Stomach (tissue), 9 donors: ENCODE results near the gene HGD. TPM values are rescaled to one million over a fixed set of nuclear protein-coding genes. Genes with fewer than 3 reads are reported as not detected.

Source experiments
- DNase-seq, 2 donors: peaks; one replicate each; pipeline versions ENCODE4 v3.0.0 to v3.0.0-alpha.2; 2013 to 2019
- H3K27ac ChIP-seq, 5 donors: fragments of 200-600 bp in 4 of 5; sonication (generic) in 4 of 5; one replicate each; pipeline ENCODE4 v1.5.1; 2013 to 2019; ENCODE audit warnings: mild to moderate bottlenecking in 1 of 5, moderate library complexity in 1 of 5
- H3K27me3 ChIP-seq, 3 donors: fragments of 200-600 bp; sonication (generic); one replicate each; pipeline ENCODE4 v1.5.1; 2017 to 2019; ENCODE audit warnings: mixed run types in 1 of 3
- H3K36me3 ChIP-seq, 4 donors: fragments of 200-600 bp; sonication (generic); 1 replicate in 3 of 4; 2 replicates in 1 of 4; pipeline ENCODE4 v1.5.1; 2016 to 2019
- H3K4me1 ChIP-seq, 4 donors: fragments of 200-600 bp; sonication (generic); one replicate each; pipeline ENCODE4 v1.5.1; 2016 to 2019
- H3K4me3 ChIP-seq, 4 donors: fragments of 200-600 bp; sonication (generic) in 3 of 4; one replicate each; pipeline ENCODE4 v1.5.1; 2016 to 2019; ENCODE audit warnings: mild to moderate bottlenecking in 1 of 4
- H3K9me3 ChIP-seq, 4 donors: fragments of 200-600 bp; sonication (generic); one replicate each; pipeline ENCODE4 v1.5.1; 2016 to 2019
- EP300 ChIP-seq: sonication (generic); formaldehyde crosslinking; IDR thresholded peaks from one replicate; pipeline ENCODE4 v1.6.1; 2017; ENCODE audit warnings: antibody characterized with exemption
- POLR2A ChIP-seq, 4 donors: fragments of 450-650 bp; IDR thresholded peaks; one replicate each; pipeline ENCODE4 v1.6.1; 2016; ENCODE audit warnings: antibody characterized with exemption in 4 of 4, control low read depth in 2 of 4, mild to moderate bottlenecking in 1 of 4, moderate library complexity in 1 of 4
- POLR2AphosphoS5 ChIP-seq, 3 donors: sonication (generic); formaldehyde crosslinking; IDR thresholded peaks; one replicate each; pipeline ENCODE4 v1.6.1; 2016; ENCODE audit warnings: antibody characterized with exemption in 3 of 3
- WGBS, 5 donors: extraction: QIAGEN DNeasy Blood & Tissue Kit in 3 of 5; methylation state at CpG; one replicate each; pipeline versions ENCODE4 v1.1.5 to v1.1.7; 2013 to 2018; 5-methylcytosine and 5-hydroxymethylcytosine counted together
- intact Hi-C: fragments of 100-400 bp; cut with DNase I; formaldehyde crosslinking; loops from one replicate; pipeline ENCODE4 v1.15.1; 2023; ENCODE audit warnings: low total_unique reads
- polyA plus RNA-seq, 3 donors: library from polyadenylated mRNA; stranded (reverse); fragments of 200-250 nt; gene quantifications; one replicate each; pipeline ENCODE4 v1.2.3, GENCODE V29; 2013
- total RNA-seq, 5 donors: library from RNA; depleted of rRNA; stranded (reverse); fragments of >200 nt; gene quantifications; one replicate each; pipeline versions ENCODE4 v1.1.0 to v1.2.3, GENCODE V29; 2014 to 2016
- TF ChIP-seq, protein P1 (sequence below), 7 experiments: fragments of 450-650 bp in 4 of 7; fragments of 200-600 bp in 3 of 7; sonication (generic) in 3 of 7; IDR thresholded peaks; one replicate each; pipeline ENCODE4 v1.5.1; 2016 to 2019; ENCODE audit warnings: antibody characterized with exemption in 7 of 7, control low read depth in 2 of 7, mild to moderate bottlenecking in 1 of 7
- donor health status: healthy with polysubstance abuse.
- donor health status: Bipolar disorder and iron deficiency.
- donor health status: healthy.

The HGD gene
- total and polyA plus RNA-seq, 8 donors = 6.3 to 66.5 (median 16.2) TPM

DNA sequence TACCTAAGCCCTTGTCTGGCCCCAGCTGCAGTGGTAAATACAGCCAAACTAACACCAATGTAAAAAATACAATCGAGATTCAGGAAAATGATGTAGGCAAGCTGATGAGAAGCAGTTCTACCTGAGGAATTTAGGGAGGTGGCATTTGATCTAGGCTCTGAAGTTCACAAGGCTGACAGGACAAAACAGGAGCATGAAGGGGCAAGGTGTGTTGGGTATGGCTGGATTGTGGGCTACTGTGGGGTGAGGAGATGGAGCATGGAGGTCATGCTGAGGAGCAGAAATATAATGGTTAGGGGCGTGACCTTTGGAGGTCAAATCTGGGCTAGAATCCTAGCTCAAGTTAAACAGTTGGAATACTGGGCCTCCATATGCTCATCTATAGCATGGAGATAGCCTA is 79.4 kb downstream of the HGD start:
- Histone ChIP-seq H3K27me3 (no peaks in the 10 kb centered on the region), H3K27ac (no peak overlapping the region), H3K36me3 (peaks cover 7 to 56% (median 46%) of the 10 kb centered on the region in 4 donors), H3K4me3 (no peak overlapping the region), H3K9me3 (no peaks in the 10 kb centered on the region), H3K4me1 (peaks cover 14 to 39% (median 26%) of the 10 kb centered on the region in 4 donors)
- 86 to 97% (median 90%) methylated on average over 2 of the region's 2 CpGs for WGBS, 5 donors
- intact Hi-C loops = no loop called here
- no peak for DNase-seq
- no peak for TF ChIP-seq EP300
- TF ChIP-seq, protein P1, sequence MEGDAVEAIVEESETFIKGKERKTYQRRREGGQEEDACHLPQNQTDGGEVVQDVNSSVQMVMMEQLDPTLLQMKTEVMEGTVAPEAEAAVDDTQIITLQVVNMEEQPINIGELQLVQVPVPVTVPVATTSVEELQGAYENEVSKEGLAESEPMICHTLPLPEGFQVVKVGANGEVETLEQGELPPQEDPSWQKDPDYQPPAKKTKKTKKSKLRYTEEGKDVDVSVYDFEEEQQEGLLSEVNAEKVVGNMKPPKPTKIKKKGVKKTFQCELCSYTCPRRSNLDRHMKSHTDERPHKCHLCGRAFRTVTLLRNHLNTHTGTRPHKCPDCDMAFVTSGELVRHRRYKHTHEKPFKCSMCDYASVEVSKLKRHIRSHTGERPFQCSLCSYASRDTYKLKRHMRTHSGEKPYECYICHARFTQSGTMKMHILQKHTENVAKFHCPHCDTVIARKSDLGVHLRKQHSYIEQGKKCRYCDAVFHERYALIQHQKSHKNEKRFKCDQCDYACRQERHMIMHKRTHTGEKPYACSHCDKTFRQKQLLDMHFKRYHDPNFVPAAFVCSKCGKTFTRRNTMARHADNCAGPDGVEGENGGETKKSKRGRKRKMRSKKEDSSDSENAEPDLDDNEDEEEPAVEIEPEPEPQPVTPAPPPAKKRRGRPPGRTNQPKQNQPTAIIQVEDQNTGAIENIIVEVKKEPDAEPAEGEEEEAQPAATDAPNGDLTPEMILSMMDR (IDR thresholded peaks at IDR 0.05) = no peak
- TF ChIP-seq POLR2AphosphoS5 (IDR thresholded peaks at IDR 0.05) = no peak
- TF ChIP-seq POLR2A (IDR thresholded peaks at IDR 0.05) = no peak

DNA sequence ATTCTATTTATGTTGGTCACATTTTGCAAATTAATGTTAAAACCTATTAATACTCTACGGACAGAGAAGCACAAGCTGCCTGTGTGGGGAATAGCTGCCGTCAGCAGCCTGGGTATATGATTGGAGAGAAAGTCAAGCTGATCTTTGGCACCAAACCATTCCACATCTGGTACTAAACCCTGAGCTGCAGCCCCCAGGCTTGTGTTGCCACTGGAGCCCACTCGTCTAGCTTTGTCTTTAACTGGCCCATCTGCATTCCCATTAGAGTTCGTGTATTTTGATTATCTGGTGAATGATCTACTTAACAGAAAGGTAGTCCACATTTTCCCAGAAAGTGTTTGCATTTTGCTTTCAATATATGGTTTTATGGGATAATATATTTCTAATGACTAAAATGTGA is 80.5 kb downstream of the HGD start:
- Histone ChIP-seq H3K27ac (peak overlapping the region in 1 of 5 donors; percentile 0), H3K27me3 (no peaks in the 10 kb centered on the region), H3K36me3 (peaks cover 7 to 56% (median 46%) of the 10 kb centered on the region in 4 donors), H3K4me1 (peaks cover 22 to 47% (median 34%) of the 10 kb centered on the region in 4 donors), H3K4me3 (no peak overlapping the region), H3K9me3 (no peaks in the 10 kb centered on the region)
- 61 to 75% (median 71%) methylated on average over 4 of the region's 4 CpGs for WGBS, 5 donors
- no peak for DNase-seq
- TF ChIP-seq POLR2AphosphoS5 (IDR thresholded peaks at IDR 0.05) = no peak
- no peak for TF ChIP-seq EP300
- TF ChIP-seq, protein P1 (IDR thresholded peaks at IDR 0.05) = no peak
- TF ChIP-seq POLR2A (IDR thresholded peaks at IDR 0.05) = no peak
- intact Hi-C loops = no loop called here

DNA sequence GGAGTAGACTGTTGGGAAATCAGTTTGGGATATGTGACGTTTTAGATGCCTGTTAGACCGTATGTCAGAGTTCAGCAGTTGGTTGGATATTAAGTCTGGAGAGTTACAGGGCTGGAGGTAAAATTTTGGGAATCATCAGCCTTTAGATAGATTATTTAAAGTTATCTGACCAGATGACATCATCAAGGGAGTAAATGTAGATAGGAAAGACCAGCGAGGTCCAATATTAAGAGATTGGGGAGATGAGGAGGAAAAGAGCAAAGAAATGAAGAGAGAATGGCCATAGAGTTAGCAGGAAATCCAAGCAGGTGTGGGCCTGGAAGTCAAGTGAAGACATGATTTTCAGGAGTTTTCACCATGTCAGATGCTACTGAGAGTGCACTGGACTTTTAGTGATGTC is 82.8 kb downstream of the HGD start:
- intact Hi-C loops = no loop called here
- no peaks in the 10 kb centered on the region for H3K9me3 ChIP-seq
- H3K4me1 ChIP-seq = peaks cover 22 to 54% (median 36%) of the 10 kb centered on the region in 4 donors
- peak overlapping the region in 1 of 5 donors; percentile 4 for H3K27ac ChIP-seq
- TF ChIP-seq POLR2A (IDR thresholded peaks at IDR 0.05) = no peak
- TF ChIP-seq, protein P1 (IDR thresholded peaks at IDR 0.05) = no peak
- no peak for TF ChIP-seq POLR2AphosphoS5 (IDR thresholded peaks at IDR 0.05)
- TF ChIP-seq EP300 = no peak
- no peaks in the 10 kb centered on the region for H3K27me3 ChIP-seq
- no peak for DNase-seq
- H3K4me3 ChIP-seq = no peak overlapping the region
- H3K36me3 ChIP-seq = peaks cover 7 to 56% (median 46%) of the 10 kb centered on the region in 4 donors
- WGBS, 5 donors = 65 to 75% (median 67%) methylated on average over 3 of the region's 3 CpGs

DNA sequence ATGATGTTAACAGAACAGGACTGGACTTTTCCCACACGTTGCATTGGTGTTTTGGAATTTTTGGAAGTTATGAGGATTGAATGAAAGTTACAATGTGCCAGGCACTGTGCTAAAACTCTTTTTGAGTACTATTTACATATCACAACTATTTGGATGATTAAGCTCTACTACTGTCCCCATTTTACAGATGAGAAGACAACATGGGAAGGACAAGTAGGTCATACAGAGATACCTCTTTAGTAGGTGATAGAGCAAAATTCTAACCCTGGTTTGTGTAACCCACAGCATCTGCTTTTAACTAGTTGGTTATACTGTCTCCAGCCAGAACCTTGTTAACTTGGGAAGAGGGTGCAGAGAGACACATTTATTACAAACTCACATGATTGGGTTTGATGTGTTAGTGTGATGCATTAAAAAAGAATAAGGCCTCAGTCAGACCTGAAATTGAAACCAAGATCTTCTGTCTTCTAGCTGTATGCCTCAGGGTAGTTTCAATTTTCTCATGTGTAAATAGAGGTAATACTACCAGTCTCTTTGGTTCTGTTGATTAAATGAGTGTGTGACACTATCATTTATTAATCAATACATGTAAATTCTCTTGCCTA is 84.5 kb downstream of the HGD start:
- Histone ChIP-seq H3K27me3 (no peaks in the 10 kb centered on the region), H3K4me1 (peaks cover 22 to 54% (median 36%) of the 10 kb centered on the region in 4 donors), H3K9me3 (no peaks in the 10 kb centered on the region), H3K36me3 (peaks cover 2 to 46% (median 35%) of the 10 kb centered on the region in 4 donors), H3K27ac (peak overlapping the region in 4 of 5 donors; percentile 41 to 94 (median 92)), H3K4me3 (peak overlapping the region; percentile 66 to 81 (median 78))
- intact Hi-C loops = no loop called here
- WGBS, 5 donors = 20 to 38% (median 32%) methylated on average over 1 of the region's 1 CpG
- no peak for DNase-seq
- TF ChIP-seq, protein P1 (IDR thresholded peaks at IDR 0.05) = no peak
- TF ChIP-seq POLR2A (IDR thresholded peaks at IDR 0.05) = no peak
- TF ChIP-seq POLR2AphosphoS5 (IDR thresholded peaks at IDR 0.05) = no peak
- no peak for TF ChIP-seq EP300
